Stimulated activated CD4-positive, alpha-beta T cell treated with anti-CD3 and anti-CD28 coated beads, Interleukin-2, amount 100 ng/mL, for 48 hours (primary cell): ENCODE results near the gene LRRC8E.
A peak's percentile ranks its signal among the peaks of the same experiment; 100 is the strongest.
"Not testable (repeated sequence)": the region's sequence is repeated elsewhere in the genome, so short reads cannot be mapped to it uniquely, and the experiment has no call there.

Source experiments
- DNase-seq, 2 donors: peaks; one replicate each; pipeline ENCODE4 v3.0.0-alpha.2; 2020

Gene LRRC8E

GRCh38 chr19:7855426-7856108, 32.7 kb upstream of the LRRC8E start:
- DNase-seq = no peak

- DNase-seq = no peak
Observed at GRCh38 chr19:7856109-7856591, 32.2 kb upstream of the LRRC8E start.

- DNase-seq = no peak
Observed at GRCh38 chr19:7856679-7857663, 31.3 kb upstream of the LRRC8E start.

DNA sequence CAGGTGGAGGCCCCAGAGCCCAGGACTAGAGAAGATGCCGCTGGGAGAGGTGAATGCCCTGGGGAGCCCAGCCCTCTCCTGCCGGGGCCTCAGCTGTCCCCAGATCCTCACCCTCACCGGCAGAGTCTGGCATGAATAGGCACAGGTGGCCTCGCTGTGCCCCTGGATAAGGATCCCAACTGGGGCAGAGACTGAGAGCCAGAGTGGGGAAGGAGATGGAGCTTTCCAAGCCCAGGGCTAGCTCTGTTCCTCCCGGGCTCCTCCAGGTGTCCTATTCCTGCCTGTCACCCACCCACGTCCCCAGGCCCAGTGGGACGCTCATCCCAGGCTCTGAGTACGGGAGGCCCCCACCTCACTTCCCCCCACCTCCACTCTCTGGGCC, 30.6 kb upstream of the LRRC8E start:
- DNase-seq = no peak

GRCh38 chr19:7858109-7858770, 30.1 kb upstream of the LRRC8E start:
- DNase-seq = no peak

GRCh38 chr19:7859087-7859486, 29.2 kb upstream of the LRRC8E start:
- DNase-seq = not testable (repeated sequence)

DNA sequence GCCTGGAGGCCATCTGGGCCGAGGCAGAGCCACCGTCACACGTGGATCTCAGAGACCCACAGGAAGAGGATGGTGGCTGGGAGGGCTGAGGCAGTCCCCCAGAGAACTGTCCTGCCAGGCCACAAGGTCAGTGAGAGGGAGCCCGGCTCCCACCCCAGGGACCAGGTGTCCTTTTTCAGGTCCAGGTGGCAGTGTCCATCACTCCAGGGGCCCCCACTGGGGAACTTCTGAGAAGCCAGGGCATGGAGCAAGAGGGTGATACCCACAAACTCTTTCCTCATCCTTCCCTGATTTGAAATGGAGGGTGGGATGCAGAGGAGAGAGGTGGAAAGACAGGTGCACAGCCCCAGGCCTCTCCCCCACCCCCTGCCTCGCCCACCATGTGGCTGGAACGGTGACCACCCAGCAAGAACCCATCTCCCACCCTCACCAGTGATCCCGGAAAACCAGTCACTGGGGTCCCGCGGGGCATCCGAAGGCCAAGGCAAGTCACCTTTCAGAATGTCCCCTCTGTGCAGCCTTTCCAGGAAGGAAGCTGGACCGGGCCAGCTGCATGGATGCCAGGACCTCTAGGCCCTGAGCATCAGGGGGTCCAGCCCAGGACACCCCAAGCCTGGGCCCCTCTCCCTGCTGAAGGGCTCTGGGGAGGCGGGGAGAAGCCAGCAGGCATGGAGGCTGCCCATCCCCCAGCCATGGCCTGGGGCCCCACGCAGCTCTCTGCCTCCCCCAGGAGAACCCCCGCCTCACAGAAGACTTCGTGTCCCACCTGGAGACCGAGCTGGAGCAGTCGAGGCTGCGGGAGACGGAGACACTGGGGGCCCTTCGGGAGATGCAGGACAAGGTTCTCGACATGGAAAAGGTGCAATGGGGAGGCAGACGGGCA, 28.2 kb upstream of the LRRC8E start:
- no peak for DNase-seq

DNA sequence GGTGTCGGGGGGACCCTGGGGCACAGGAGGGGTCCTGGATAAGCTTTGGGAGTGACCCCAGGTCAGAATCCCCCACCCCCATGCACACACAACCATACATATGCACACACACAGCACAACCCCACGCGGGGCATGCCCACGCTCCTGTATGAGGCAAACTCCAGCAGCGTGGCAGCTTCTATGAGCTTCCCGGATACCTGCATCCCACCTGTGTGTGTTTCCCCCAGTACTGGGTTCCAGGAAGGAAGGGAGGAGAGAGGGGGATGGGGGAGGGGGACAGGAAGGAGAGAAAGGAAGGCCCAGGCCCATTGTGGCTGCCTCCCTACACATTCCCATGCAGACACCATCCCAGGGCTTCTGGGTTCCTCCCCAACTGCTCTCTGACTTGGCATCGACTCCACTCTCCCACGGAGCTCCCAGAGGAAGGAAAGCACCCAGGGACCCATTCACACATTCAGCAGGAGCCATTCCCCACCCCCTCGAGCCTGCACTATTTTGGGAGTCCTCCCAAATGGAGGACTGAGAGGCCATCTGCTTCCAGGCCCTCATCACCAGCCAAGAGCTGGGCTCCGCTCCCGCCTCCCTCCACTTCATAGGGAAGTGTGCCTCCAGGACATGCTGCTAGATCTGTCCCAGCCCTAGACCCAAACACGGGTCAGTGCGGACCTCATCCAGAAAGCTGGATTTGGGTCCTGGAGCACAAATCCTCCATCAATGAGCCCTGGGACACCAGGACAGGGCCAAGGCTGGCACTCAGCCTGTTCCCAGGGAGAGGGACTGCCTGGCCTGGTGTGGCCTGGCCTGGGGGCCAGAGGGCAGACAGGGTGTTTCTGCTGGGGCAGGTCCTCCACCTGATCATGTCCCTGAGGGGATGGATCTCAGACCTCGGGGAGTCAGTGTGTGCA, 27.3 kb upstream of the LRRC8E start:
- no peak for DNase-seq

DNA sequence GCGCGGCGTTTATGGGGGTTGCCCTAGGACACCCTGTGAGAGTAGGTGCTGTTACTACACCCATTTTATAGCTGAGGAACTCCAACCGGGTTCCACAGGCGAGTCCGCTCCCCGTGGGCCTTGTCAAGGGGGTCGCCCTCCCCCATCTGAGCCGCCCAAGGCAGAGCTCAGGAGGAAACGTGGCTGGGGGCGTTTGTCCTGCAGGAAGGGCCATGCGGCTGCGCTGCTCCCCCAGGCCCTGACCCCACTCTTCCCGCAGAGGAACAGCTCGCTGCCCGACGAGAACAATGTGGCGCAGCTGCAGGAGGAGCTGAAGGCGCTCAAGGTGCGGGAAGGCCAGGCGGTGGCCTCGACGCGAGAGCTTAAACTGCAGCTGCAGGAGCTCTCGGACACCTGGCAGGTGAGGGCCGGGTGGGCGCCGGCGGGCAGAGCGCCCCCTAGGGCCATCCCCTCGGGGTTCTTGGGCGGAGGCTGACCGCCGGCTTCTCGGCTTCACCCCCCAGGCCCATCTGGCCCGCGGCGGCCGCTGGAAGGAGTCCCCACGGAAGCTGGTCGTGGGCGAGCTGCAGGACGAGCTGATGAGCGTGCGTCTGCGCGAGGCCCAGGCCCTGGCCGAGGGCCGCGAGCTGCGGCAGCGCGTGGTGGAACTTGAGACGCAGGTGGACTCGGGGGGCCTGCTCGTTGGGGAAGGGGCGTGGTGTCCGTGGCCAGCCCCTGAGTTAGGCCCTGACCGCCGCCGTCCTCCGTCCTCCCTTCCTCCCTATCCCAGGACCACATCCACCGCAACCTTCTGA, 26.5 kb upstream of the LRRC8E start:
- DNase-seq = no peak

GRCh38 chr19:7862413-7862951, 25.8 kb upstream of the LRRC8E start:
- peak; percentile 48 to 77 for DNase-seq

GRCh38 chr19:7863157-7863970, 24.9 kb upstream of the LRRC8E start:
- no peak for DNase-seq

- DNase-seq = no peak
Observed at GRCh38 chr19:7863971-7864689, 24.2 kb upstream of the LRRC8E start.

GRCh38 chr19:7864690-7865074, 23.6 kb upstream of the LRRC8E start:
- no peak for DNase-seq

DNA sequence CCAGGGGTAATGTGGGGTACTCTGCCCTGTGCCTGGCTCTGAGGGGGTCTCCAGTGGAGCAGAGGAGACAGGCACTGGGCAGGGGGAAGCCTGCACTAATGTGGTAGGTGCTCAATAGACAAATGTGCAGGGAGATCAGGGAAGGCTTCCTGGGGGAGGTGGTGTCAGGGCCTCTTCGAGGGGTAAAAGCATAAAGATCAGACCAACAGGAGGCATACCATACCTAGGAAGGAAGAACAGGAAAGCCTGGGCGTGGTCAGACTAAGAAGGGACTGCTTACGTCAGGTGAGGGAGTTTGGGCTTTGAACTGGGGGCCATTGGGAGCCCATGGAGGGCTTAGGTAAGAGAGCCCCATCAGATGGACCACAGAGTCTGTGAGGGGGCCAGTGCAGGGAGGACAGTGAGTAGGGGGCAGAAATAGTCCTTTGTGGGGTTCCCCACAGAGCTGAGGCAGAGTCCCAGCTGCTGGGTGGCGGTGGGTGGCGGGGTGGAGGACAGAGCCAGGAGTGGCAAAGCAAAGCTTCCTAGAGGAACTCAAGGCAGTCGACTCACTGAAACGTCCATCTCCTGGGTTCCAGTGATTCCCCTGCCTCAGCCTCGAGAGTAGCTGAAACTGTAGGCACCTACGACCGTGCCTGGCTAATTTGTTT, 22.9 kb upstream of the LRRC8E start:
- DNase-seq = no peak

GRCh38 chr19:7866399-7867091, 21.8 kb upstream of the LRRC8E start:
- DNase-seq = no peak

DNA sequence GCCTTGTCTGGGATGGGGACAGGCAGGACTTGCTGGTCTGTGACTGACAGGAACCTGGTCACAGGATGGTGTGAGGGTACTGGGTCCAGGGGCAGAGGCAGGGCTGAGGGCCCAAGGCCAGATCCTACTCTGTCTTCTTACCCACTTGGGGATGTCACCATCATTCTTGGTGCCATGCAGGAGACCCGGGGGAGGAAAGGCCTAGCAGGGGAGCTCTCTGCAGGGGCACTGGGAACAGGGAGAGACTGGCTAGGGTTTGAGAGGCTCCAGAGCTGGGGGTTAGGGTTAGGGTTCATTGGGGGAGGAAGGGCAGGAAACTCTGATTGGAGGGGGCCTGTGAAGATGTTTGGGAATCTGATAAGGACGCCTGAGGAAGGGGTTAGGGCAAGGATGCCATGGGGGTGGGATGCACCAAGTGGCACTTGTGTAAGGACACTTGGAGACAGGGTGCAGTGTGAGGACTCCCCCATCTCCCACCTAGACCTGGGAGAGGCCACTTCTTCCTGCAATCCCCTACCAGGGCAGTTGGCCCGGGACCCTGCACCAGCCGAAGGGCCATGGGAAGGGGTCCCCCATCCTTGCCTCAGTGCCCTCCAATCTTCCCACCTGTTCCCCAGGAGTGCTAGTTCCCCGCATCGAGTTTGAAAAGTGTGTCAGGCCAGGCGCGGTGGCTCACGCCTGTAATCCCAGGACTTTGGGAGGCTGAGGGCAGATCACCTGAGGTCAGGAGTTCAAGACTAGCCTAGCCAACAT, 21.0 kb upstream of the LRRC8E start:
- DNase-seq = no peak

GRCh38 chr19:7868326-7868670, 20.0 kb upstream of the LRRC8E start:
- no peak for DNase-seq
